ENCODE results near the gene MYH16.

- TF ChIP-seq, protein P1, sequence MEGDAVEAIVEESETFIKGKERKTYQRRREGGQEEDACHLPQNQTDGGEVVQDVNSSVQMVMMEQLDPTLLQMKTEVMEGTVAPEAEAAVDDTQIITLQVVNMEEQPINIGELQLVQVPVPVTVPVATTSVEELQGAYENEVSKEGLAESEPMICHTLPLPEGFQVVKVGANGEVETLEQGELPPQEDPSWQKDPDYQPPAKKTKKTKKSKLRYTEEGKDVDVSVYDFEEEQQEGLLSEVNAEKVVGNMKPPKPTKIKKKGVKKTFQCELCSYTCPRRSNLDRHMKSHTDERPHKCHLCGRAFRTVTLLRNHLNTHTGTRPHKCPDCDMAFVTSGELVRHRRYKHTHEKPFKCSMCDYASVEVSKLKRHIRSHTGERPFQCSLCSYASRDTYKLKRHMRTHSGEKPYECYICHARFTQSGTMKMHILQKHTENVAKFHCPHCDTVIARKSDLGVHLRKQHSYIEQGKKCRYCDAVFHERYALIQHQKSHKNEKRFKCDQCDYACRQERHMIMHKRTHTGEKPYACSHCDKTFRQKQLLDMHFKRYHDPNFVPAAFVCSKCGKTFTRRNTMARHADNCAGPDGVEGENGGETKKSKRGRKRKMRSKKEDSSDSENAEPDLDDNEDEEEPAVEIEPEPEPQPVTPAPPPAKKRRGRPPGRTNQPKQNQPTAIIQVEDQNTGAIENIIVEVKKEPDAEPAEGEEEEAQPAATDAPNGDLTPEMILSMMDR (IDR thresholded peaks at IDR 0.05; ENCODE audit: low read depth, low read length): no peak
- TF ChIP-seq, protein P2, sequence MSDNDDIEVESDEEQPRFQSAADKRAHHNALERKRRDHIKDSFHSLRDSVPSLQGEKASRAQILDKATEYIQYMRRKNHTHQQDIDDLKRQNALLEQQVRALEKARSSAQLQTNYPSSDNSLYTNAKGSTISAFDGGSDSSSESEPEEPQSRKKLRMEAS (IDR thresholded peaks at IDR 0.05; ENCODE audit: low read depth, low read length): no peak
- TF ChIP-seq MYC (IDR thresholded peaks at IDR 0.05; ENCODE audit: low read depth, low read length): no peak
These were observed 15.0 kb upstream of the MYH16 start for GRCh38 chr7:99257675-99258074.
